SK-N-SH (cell line): Measurements from ENCODE around the gene SYNE3. TPM values are rescaled to one million over a fixed set of nuclear protein-coding genes. Genes with fewer than 3 reads are reported as not detected.

Experiments used
- CTCF ChIA-PET: fragments of 300-600, 350-600 bp; formaldehyde crosslinking; extraction: SDS; loops from one replicate; lab custom pipeline; 2021; lab: Yijun Ruan, JAX
- POLR2A ChIA-PET: fragments of 350-600 bp; sonication (Branson Sonifier 250); formaldehyde crosslinking; extraction: SDS; loops from one replicate; lab custom pipeline; 2020; ENCODE audit warnings: antibody characterized with exemption, inconsistent platforms; lab: Yijun Ruan, JAX
- DNase-seq: peaks from one replicate; pipeline ENCODE4 v3.0.0; 2012
- H2AFZ ChIP-seq: fragments of 200-600 bp; sonication (generic); 2 replicates; pipeline ENCODE4 v1.8.1; 2016; ENCODE audit warnings: antibody characterized with exemption, mild to moderate bottlenecking, low read depth
- H3F3A ChIP-seq: fragments of 200-600 bp; sonication (generic); replicated peaks from 2 replicates; pipeline ENCODE3; 2016; ENCODE audit warnings: antibody characterized with exemption, mild to moderate bottlenecking; ENCODE audit not compliant: insufficient read depth
- H3K27ac ChIP-seq, 2 experiments: fragments of 200-500 bp in 1 of 2; fragments of 200-600 bp in 1 of 2; sonication (Bioruptor generic) in 1 of 2; sonication (generic), shearing (Covaris generic) in 1 of 2; 2 replicates each; pipeline versions ENCODE4 v1.5.1 to v1.6.1; 2014 to 2016; ENCODE audit warnings: low read depth in 2 of 2, inconsistent platforms in 1 of 2, low read length in 1 of 2, mild to moderate bottlenecking in 1 of 2, mixed read lengths in 1 of 2
- H3K27me3 ChIP-seq: fragments of 200-600 bp; sonication (generic), shearing (Covaris generic); 2 replicates; pipeline ENCODE4 v1.6.1; 2016; ENCODE audit warnings: mixed run types; ENCODE audit not compliant: insufficient read depth
- H3K36me3 ChIP-seq, 2 experiments: fragments of 200-500 bp in 1 of 2; fragments of 200-600 bp in 1 of 2; sonication (Bioruptor generic) in 1 of 2; sonication (generic) in 1 of 2; replicated peaks in 1 of 2; 2 replicates each; pipeline versions ENCODE3 to v1.5.1; 2014 to 2016; ENCODE audit warnings: low read length in 1 of 2, mild to moderate bottlenecking in 1 of 2; ENCODE audit not compliant: insufficient read depth in 2 of 2, control insufficient read depth in 1 of 2
- H3K4me1 ChIP-seq, 2 experiments: fragments of 200-500 bp in 1 of 2; fragments of 200-600 bp in 1 of 2; sonication (Bioruptor generic) in 1 of 2; sonication (generic), shearing (Covaris generic) in 1 of 2; 2 replicates each; pipeline versions ENCODE4 v1.5.1 to v1.6.1; 2014 to 2016; ENCODE audit warnings: low read depth in 1 of 2, low read length in 1 of 2, mixed run types in 1 of 2; ENCODE audit not compliant: insufficient read depth in 2 of 2, control insufficient read depth in 1 of 2
- H3K4me2 ChIP-seq: fragments of 200-600 bp; sonication (generic), shearing (Covaris generic); 2 replicates; pipeline ENCODE4 v1.6.1; 2017; ENCODE audit warnings: mixed run types
- H3K4me3 ChIP-seq, 2 experiments: fragments of 200-500 bp in 1 of 2; fragments of 200-600 bp in 1 of 2; sonication (Bioruptor generic) in 1 of 2; sonication (generic), shearing (Covaris generic) in 1 of 2; 2 replicates each; pipeline versions ENCODE4 v1.5.1 to v1.8.1; 2014 to 2016; ENCODE audit warnings: low read depth in 2 of 2, inconsistent platforms in 1 of 2, low read length in 1 of 2, mild to moderate bottlenecking in 1 of 2, mixed read lengths in 1 of 2, moderate library complexity in 1 of 2
- H3K79me2 ChIP-seq: fragments of 200-600 bp; sonication (generic); 2 replicates; pipeline ENCODE4 v1.8.1; 2017; ENCODE audit warnings: mild to moderate bottlenecking; ENCODE audit not compliant: insufficient read depth
- H3K9ac ChIP-seq: fragments of 200-600 bp; sonication (generic); 2 replicates; pipeline ENCODE4 v1.6.1; 2017; ENCODE audit warnings: mixed run types
- H3K9me2 ChIP-seq: fragments of 200-600 bp; sonication (generic); 2 replicates; pipeline ENCODE4 v1.6.1; 2017; ENCODE audit warnings: mixed run types
- H3K9me3 ChIP-seq: fragments of 200-600 bp; sonication (generic); 2 replicates; pipeline ENCODE4 v1.6.1; 2017; ENCODE audit warnings: mixed run types, mild to moderate bottlenecking, moderate library complexity
- H4K20me1 ChIP-seq: fragments of 200-600 bp; sonication (generic); 2 replicates; pipeline ENCODE4 v1.6.1; 2017; ENCODE audit warnings: mild to moderate bottlenecking, mixed run types; ENCODE audit not compliant: insufficient read depth
- ELF1 ChIP-seq: IDR thresholded peaks from 2 replicates; pipeline ENCODE4 v1.4.0; 2012
- EP300 ChIP-seq, 2 experiments: IDR thresholded peaks; 2 replicates each; pipeline versions ENCODE4 v1.4.0 to v1.6.1; 2012; ENCODE audit warnings: borderline replicate concordance in 1 of 2, low read depth in 1 of 2, low read length in 1 of 2
- EZH2phosphoT487 ChIP-seq: fragments of 200-600 bp; sonication (generic); IDR thresholded peaks from 2 replicates; pipeline ENCODE4 v1.6.1; 2017; ENCODE audit warnings: low read depth, mixed run types, mild to moderate bottlenecking, antibody characterized with exemption, moderate library complexity, borderline replicate concordance
- FOSL2 ChIP-seq: IDR thresholded peaks from 2 replicates; pipeline ENCODE4 v1.4.0; 2012; ENCODE audit warnings: low read depth, mild to moderate bottlenecking, moderate library complexity, borderline replicate concordance
- FOXJ3 ChIP-seq: sonication (generic); formaldehyde crosslinking; IDR thresholded peaks from 2 replicates; pipeline ENCODE4 v1.5.1; 2020; ENCODE audit warnings: mild to moderate bottlenecking, missing genetic modification reagents
- FOXM1 ChIP-seq: IDR thresholded peaks from 2 replicates; pipeline ENCODE4 v1.4.0; 2012; ENCODE audit warnings: low read depth, mild to moderate bottlenecking
- GABPA ChIP-seq: IDR thresholded peaks from 2 replicates; pipeline ENCODE4 v1.4.0; 2012; ENCODE audit warnings: low read depth, mild to moderate bottlenecking
- IRF3 ChIP-seq: fragments of 150-350 bp; IDR thresholded peaks from 2 replicates; pipeline ENCODE4 v1.6.1; 2016; ENCODE audit warnings: mild to moderate bottlenecking, low read depth, low read length
- MAX ChIP-seq: IDR thresholded peaks from 2 replicates; pipeline ENCODE4 v1.4.0; 2012; ENCODE audit warnings: low read depth
- PBX3 ChIP-seq: IDR thresholded peaks from 2 replicates; pipeline ENCODE4; 2012
- RCOR1 ChIP-seq: fragments of 150-350 bp; IDR thresholded peaks from 2 replicates; pipeline ENCODE4 v1.6.1; 2017; ENCODE audit warnings: antibody characterized with exemption, low read length
- RFX5 ChIP-seq: IDR thresholded peaks from 2 replicates; pipeline ENCODE4 v1.6.1; 2012; ENCODE audit warnings: mild to moderate bottlenecking, improper control_type of control experiment, low read length
- RXRA ChIP-seq: IDR thresholded peaks from 2 replicates; pipeline ENCODE4 v1.4.0; 2012; ENCODE audit warnings: low read depth, mild to moderate bottlenecking, borderline replicate concordance
- SMC3 ChIP-seq: IDR thresholded peaks from 2 replicates; pipeline ENCODE4 v1.6.1; 2012; ENCODE audit warnings: low read depth, low read length, improper control_type of control experiment
- TEAD4 ChIP-seq: IDR thresholded peaks from 2 replicates; pipeline ENCODE4 v1.4.0; 2012; ENCODE audit warnings: mild to moderate bottlenecking, borderline replicate concordance; ENCODE audit not compliant: insufficient read depth
- USF2 ChIP-seq: fragments of 150-350 bp; IDR thresholded peaks from 2 replicates; pipeline ENCODE4 v1.6.1; 2017; ENCODE audit warnings: antibody characterized with exemption, low read length, low read depth, borderline replicate concordance
- YY1 ChIP-seq: IDR thresholded peaks from 2 replicates; pipeline ENCODE4 v1.4.0; 2012; ENCODE audit warnings: low read depth, mild to moderate bottlenecking
- ZBTB33 ChIP-seq: IDR thresholded peaks from 2 replicates; pipeline ENCODE4 v1.4.0; 2012; ENCODE audit warnings: low read depth, borderline replicate concordance
- WGBS: methylation state at CpG from one replicate; pipeline ENCODE4 v1.1.6; 2017; ENCODE audit warnings: low lambda C conversion rate; 5-methylcytosine and 5-hydroxymethylcytosine counted together
- polyA plus RNA-seq, 3 experiments: library from polyadenylated mRNA; depleted of rRNA; stranded (reverse); fragments of >200 nt; gene quantifications; 2 replicates each; pipeline ENCODE4 v1.2.3, GENCODE V29; 2012

The SYNE3 gene
- polyA plus RNA-seq, 1 of the 3 experiments (the other 2 are of a cell fraction), result 2.0 TPM

- POLR2A ChIA-PET, result no interaction called here
Observed at GRCh38 chr14:95541346-95541745, 24.9 kb upstream of the SYNE3 start.

GRCh38 chr14:95540236-95540855 is 23.9 kb upstream of the SYNE3 start:
- DNase-seq, result no peak
- peaks cover 6 to 20% of the 10 kb centered on the region in 2 experiments; a peak in 3 of 4 replicates for H3K4me1 ChIP-seq
- ChIA-PET CTCF (interaction anchor here (1.0 to 1.6 kb wide), 5 partner anchors 13 to 454 kb away, joined by 3 to 8 read pairs (median 4); no protein-coding TSS in a partner anchor), POLR2A (no interaction called here)
- H3K4me3 ChIP-seq, result no peak overlapping the region
- H3K36me3 ChIP-seq, result peaks cover 14 to 29% of the 10 kb centered on the region in 2 experiments
- peaks cover 85% of the 10 kb centered on the region for H3K79me2 ChIP-seq
- H3K27me3 ChIP-seq, result no peaks in the 10 kb centered on the region
- no peak overlapping the region for H3K27ac ChIP-seq
- H3F3A ChIP-seq, result peaks cover 6% of the 10 kb centered on the region
- H3K9me3 ChIP-seq, result peaks cover 9% of the 10 kb centered on the region; the same call in 1 of the 2 replicates
- no peaks in the 10 kb centered on the region for H3K9me2 ChIP-seq
- H3K9ac ChIP-seq, result no peak overlapping the region
- peaks cover 38% of the 10 kb centered on the region for H4K20me1 ChIP-seq
- 96% methylated on average over 6 of the region's 6 CpGs for WGBS
- H2AFZ ChIP-seq, result no peak overlapping the region
- H3K4me2 ChIP-seq, result no peak overlapping the region
- TF ChIP-seq GABPA (no peak), MAX (no peak), PBX3 (no peak), RXRA (no peak), FOXM1 (no peak), IRF3 (no peak), SMC3 (no peak), ELF1 (no peak), RFX5 (no peak), EZH2phosphoT487 (no peak), EP300 (IDR thresholded peaks at IDR 0.05; ENCODE audit: borderline replicate concordance in 1 of 2, low read depth in 1 of 2, low read length in 1 of 2) (no peak), RCOR1 (no peak)

More at GRCh38 chr14:95541346-95541745, 24.9 kb upstream of the SYNE3 start:
- Histone ChIP-seq H3K27ac (no peak overlapping the region), H3K27me3 (no peaks in the 10 kb centered on the region), H4K20me1 (peaks cover 30% of the 10 kb centered on the region), H3K79me2 (peaks cover 75% of the 10 kb centered on the region), H3K4me1 (peaks cover 6 to 12% of the 10 kb centered on the region in 2 experiments; a peak in 3 of 4 replicates), H2AFZ (no peak overlapping the region), H3K9me3 (peaks cover 9% of the 10 kb centered on the region; the same call in 1 of the 2 replicates), H3F3A (peaks cover 16% of the 10 kb centered on the region), H3K4me2 (no peak overlapping the region), H3K4me3 (no peak overlapping the region), H3K9ac (no peak overlapping the region), H3K36me3 (peaks cover 17 to 30% of the 10 kb centered on the region in 2 experiments), H3K9me2 (no peaks in the 10 kb centered on the region)
- no peak for DNase-seq
- TF ChIP-seq FOXJ3 (CRISPR knock-in tag) (no peak), USF2 (no peak), MAX (no peak), RCOR1 (no peak), TEAD4 (no peak), FOSL2 (no peak), YY1 (no peak), ZBTB33 (no peak)
- 85% methylated on average over 4 of the region's 4 CpGs for WGBS
- CTCF ChIA-PET, result interaction anchor here (0.7 to 1.6 kb wide), 5 partner anchors 14 to 458 kb away, joined by 3 to 8 read pairs (median 3); no protein-coding TSS in a partner anchor
